ENCODE results near the gene ZSWIM9.

DNA sequence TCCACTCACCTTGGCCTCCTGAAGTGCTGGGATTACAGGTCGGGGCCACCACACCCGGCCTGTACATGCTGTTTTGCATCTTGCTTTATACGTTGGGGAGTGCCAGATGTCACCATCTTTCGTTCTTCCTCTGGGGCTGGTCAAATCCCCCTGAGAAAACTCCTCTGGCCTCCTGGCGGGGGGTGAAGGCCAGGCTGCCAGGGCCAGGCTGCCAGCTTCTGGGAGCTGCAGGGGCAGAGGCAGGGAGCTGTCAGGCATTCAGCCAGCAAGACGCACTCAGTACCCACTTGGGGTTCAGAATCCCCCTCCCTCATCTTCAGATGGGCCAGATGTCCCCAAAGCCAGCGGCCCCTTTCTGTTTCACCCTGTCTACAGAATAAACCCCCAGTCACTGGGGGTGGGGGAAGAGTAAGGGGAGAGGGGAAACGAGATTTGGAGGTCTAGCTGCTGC lies 16.1 kb downstream of the ZSWIM9 start:
- TF ChIP-seq, protein P1, sequence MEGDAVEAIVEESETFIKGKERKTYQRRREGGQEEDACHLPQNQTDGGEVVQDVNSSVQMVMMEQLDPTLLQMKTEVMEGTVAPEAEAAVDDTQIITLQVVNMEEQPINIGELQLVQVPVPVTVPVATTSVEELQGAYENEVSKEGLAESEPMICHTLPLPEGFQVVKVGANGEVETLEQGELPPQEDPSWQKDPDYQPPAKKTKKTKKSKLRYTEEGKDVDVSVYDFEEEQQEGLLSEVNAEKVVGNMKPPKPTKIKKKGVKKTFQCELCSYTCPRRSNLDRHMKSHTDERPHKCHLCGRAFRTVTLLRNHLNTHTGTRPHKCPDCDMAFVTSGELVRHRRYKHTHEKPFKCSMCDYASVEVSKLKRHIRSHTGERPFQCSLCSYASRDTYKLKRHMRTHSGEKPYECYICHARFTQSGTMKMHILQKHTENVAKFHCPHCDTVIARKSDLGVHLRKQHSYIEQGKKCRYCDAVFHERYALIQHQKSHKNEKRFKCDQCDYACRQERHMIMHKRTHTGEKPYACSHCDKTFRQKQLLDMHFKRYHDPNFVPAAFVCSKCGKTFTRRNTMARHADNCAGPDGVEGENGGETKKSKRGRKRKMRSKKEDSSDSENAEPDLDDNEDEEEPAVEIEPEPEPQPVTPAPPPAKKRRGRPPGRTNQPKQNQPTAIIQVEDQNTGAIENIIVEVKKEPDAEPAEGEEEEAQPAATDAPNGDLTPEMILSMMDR (IDR thresholded peaks at IDR 0.05) = no peak
- no peak for TF ChIP-seq POLR2A (IDR thresholded peaks at IDR 0.05)
